ENCODE data around the gene TSPEAR. TPM values are rescaled to one million over a fixed set of nuclear protein-coding genes. Genes with fewer than 3 reads are reported as not detected.
"Not testable (repeated sequence)": the region's sequence is repeated elsewhere in the genome, so short reads cannot be mapped to it uniquely, and the experiment has no call there.

TSPEAR gene
- total RNA-seq, 2 donors from 2014 or later = 0.85 TPM; not detected in 1

GRCh38 chr21:44686843-44687561, 24.4 kb downstream of the TSPEAR start:
- peaks cover 5% of the 10 kb centered on the region for H3K27me3 ChIP-seq (replicated peaks; ENCODE audit: insufficient read depth)
- no peak overlapping the region for H3K4me3 ChIP-seq
- 59% methylated on average over 25 of the region's 25 CpGs for WGBS
- H3K36me3 ChIP-seq = no peaks in the 10 kb centered on the region
- H3K27ac ChIP-seq = no peak overlapping the region
- no peaks in the 10 kb centered on the region for H3K4me1 ChIP-seq (replicated peaks)
- intact Hi-C loops (cut with DNase I) = no loop called here
- TF ChIP-seq POLR2AphosphoS5 (IDR thresholded peaks at IDR 0.05) (no peak), POLR2A (IDR thresholded peaks at IDR 0.05) (no peak), CTCF (IDR thresholded peaks at IDR 0.05) (no peak)
- no peaks in the 10 kb centered on the region for H3K9me3 ChIP-seq
- peak; percentile 3 for DNase-seq (ENCODE audit: low spot score)

GRCh38 chr21:44686000-44686781, 25.2 kb downstream of the TSPEAR start:
- WGBS = 48% methylated on average over 12 of the region's 14 CpGs
- H3K27me3 ChIP-seq (replicated peaks; ENCODE audit: insufficient read depth) = peaks cover 5% of the 10 kb centered on the region
- H3K4me3 ChIP-seq = no peak overlapping the region
- no peak for DNase-seq (ENCODE audit: low spot score)
- no peak overlapping the region for H3K27ac ChIP-seq
- H3K4me1 ChIP-seq (replicated peaks) = no peaks in the 10 kb centered on the region
- no peaks in the 10 kb centered on the region for H3K9me3 ChIP-seq
- H3K36me3 ChIP-seq = no peaks in the 10 kb centered on the region
- intact Hi-C loops (cut with DNase I) = no loop called here
- TF ChIP-seq POLR2A (IDR thresholded peaks at IDR 0.05) (no peak), CTCF (IDR thresholded peaks at IDR 0.05) (no peak), POLR2AphosphoS5 (IDR thresholded peaks at IDR 0.05) (no peak)

- H3K4me1 ChIP-seq (replicated peaks); H3K27me3 ChIP-seq (replicated peaks; ENCODE audit: insufficient read depth); H3K27ac ChIP-seq; H3K9me3 ChIP-seq; intact Hi-C loops (cut with DNase I); H3K36me3 ChIP-seq; H3K4me3 ChIP-seq; DNase-seq (ENCODE audit: low spot score): not testable (repeated sequence)
- WGBS = 66% methylated on average over 6 of the region's 6 CpGs
Observed at GRCh38 chr21:44685050-44685449, 26.3 kb downstream of the TSPEAR start.

GRCh38 chr21:44684483-44684882, 26.9 kb downstream of the TSPEAR start:
- Histone ChIP-seq H3K36me3 (no peaks in the 10 kb centered on the region), H3K9me3 (no peaks in the 10 kb centered on the region), H3K27ac (no peak overlapping the region), H3K4me3 (no peak overlapping the region), H3K27me3 (replicated peaks; ENCODE audit: insufficient read depth) (peaks cover 5% of the 10 kb centered on the region), H3K4me1 (replicated peaks) (no peaks in the 10 kb centered on the region)
- TF ChIP-seq CTCF (IDR thresholded peaks at IDR 0.05) (no peak), POLR2AphosphoS5 (IDR thresholded peaks at IDR 0.05) (no peak), POLR2A (IDR thresholded peaks at IDR 0.05) (no peak)
- no peak for DNase-seq (ENCODE audit: low spot score)
- WGBS = 70% methylated on average over 6 of the region's 6 CpGs
- intact Hi-C loops (cut with DNase I) = no loop called here

GRCh38 chr21:44684077-44684476, 27.3 kb downstream of the TSPEAR start:
- Histone ChIP-seq H3K27me3 (replicated peaks; ENCODE audit: insufficient read depth) (peaks cover 5% of the 10 kb centered on the region), H3K4me3 (no peak overlapping the region), H3K4me1 (replicated peaks) (no peaks in the 10 kb centered on the region), H3K27ac (no peak overlapping the region), H3K9me3 (no peaks in the 10 kb centered on the region), H3K36me3 (no peaks in the 10 kb centered on the region)
- no peak for TF ChIP-seq POLR2A (IDR thresholded peaks at IDR 0.05)
- no peak for TF ChIP-seq POLR2AphosphoS5 (IDR thresholded peaks at IDR 0.05)
- no peak for TF ChIP-seq CTCF (IDR thresholded peaks at IDR 0.05)
- intact Hi-C loops (cut with DNase I) = no loop called here
- WGBS = 67% methylated on average over 7 of the region's 7 CpGs
- no peak for DNase-seq (ENCODE audit: low spot score)

Data from prostate gland (tissue), 2 donors.